ENCODE data around the gene IGHMBP2. TPM values are rescaled to one million over a fixed set of nuclear protein-coding genes. Genes with fewer than 3 reads are reported as not detected.

The IGHMBP2 gene
- total and polyA plus RNA-seq, 2 of the 8 experiments (the other 6 are each of a cell fraction or from before 2014, with no cell fraction given) = 8.4 to 17.6 TPM

- no peak overlapping the region for H3K4ac ChIP-seq (replicated peaks; ENCODE audit: insufficient read length, low read depth, low read length)
- H3K4me1 ChIP-seq (replicated peaks in 1 of 4; ENCODE audit: control insufficient read depth in 3 of 4, insufficient read depth in 4 of 4, low read length in 3 of 4) = no peaks in the 10 kb centered on the region
- 88% methylated on average over 12 of the region's 12 CpGs; no CpG with 5 or more reads in 1 of the 2 experiments for WGBS, 2 experiments (ENCODE audit: extremely low coverage in 1 of 2, insufficient coverage in 1 of 2, insufficient read length in 1 of 2, insufficient replicate concordance in 2 of 2, low coverage in 1 of 2, low lambda C conversion rate in 2 of 2, missing lambda C conversion rate in 1 of 2)
- no peak overlapping the region for H4K91ac ChIP-seq (replicated peaks; ENCODE audit: insufficient read length, low read length)
- no peak overlapping the region for H2BK20ac ChIP-seq (ENCODE audit: low read length)
- no peak overlapping the region for H4K8ac ChIP-seq (ENCODE audit: extremely low read depth, insufficient read depth, low read length)
- H3K4me3 ChIP-seq (ENCODE audit: extremely low read depth in 1 of 4, insufficient read depth in 2 of 4, low read depth in 3 of 4, low read length in 4 of 4) = no peak overlapping the region
- H2BK120ac ChIP-seq (replicated peaks; ENCODE audit: low read depth, low read length) = no peak overlapping the region
- H3K4me2 ChIP-seq (ENCODE audit: insufficient read depth in 1 of 2, low read depth in 2 of 2, low read length in 2 of 2) = no peak overlapping the region
- H3K9ac ChIP-seq (replicated peaks in 1 of 4; ENCODE audit: extremely low read depth in 1 of 4, low read depth in 3 of 4, low read length in 3 of 4) = no peak overlapping the region
- DNase-seq (ENCODE audit: low read depth in 1 of 2, low spot score in 2 of 2) (no peak), FAIRE-seq (no peak)
- H3K56ac ChIP-seq (replicated peaks; ENCODE audit: insufficient read length, low read depth, low read length) = no peak overlapping the region
- no peak overlapping the region for H2AK5ac ChIP-seq (ENCODE audit: low read depth, low read length)
- H2AFZ ChIP-seq (ENCODE audit: low read length) = no peak overlapping the region
- H2BK5ac ChIP-seq (ENCODE audit: low read depth, low read length) = no peak overlapping the region
- H3K27ac ChIP-seq (ENCODE audit: low read depth, low read length) = no peak overlapping the region
- no peaks in the 10 kb centered on the region for H3K79me2 ChIP-seq (ENCODE audit: control insufficient read depth in 1 of 2, insufficient read depth in 2 of 2, low read length in 2 of 2)
- POLR2A ChIA-PET (ENCODE audit: partially characterized antibody) = no interaction called here
- H3K27me3 ChIP-seq (replicated peaks in 1 of 4; ENCODE audit: control insufficient read depth in 3 of 4, extremely low read depth in 1 of 4, insufficient read depth in 3 of 4, low read length in 3 of 4) = no peaks in the 10 kb centered on the region
- H2BK12ac ChIP-seq (ENCODE audit: low read depth, low read length) = no peak overlapping the region
- no peaks in the 10 kb centered on the region for H3K79me1 ChIP-seq (ENCODE audit: low read depth, low read length)
- H3K18ac ChIP-seq (ENCODE audit: extremely low read depth, low read length) = no peak overlapping the region
- H3K36me3 ChIP-seq (ENCODE audit: control insufficient read depth in 2 of 4, insufficient read depth in 4 of 4, low read length in 3 of 4) = peaks cover 4 to 31% (median 15%) of the 10 kb centered on the region in 4 experiments; a peak in 6 of 8 replicates
- H4K20me1 ChIP-seq (replicated peaks in 1 of 2; ENCODE audit: control insufficient read depth in 1 of 2, insufficient read depth in 2 of 2, low read length in 2 of 2) = peaks cover 0 to 3% of the 10 kb centered on the region in 2 experiments
- CTCF ChIA-PET (ENCODE audit: partially characterized antibody) = interaction anchor here (0.5 to 1.1 kb wide), 4 partner anchors 22 to 293 kb away, joined by 3 to 4 read pairs (median 3); no protein-coding TSS in a partner anchor
- peaks cover 11% of the 10 kb centered on the region in 2 experiments; a peak in 3 of 4 replicates for H3K9me3 ChIP-seq (ENCODE audit: insufficient read depth in 2 of 2, low read depth in 1 of 2, low read length in 1 of 2)
- H3K23ac ChIP-seq (ENCODE audit: insufficient read length) = no peak overlapping the region
- H3K23me2 ChIP-seq (ENCODE audit: low read depth, low read length) = no peaks in the 10 kb centered on the region
- no peak overlapping the region for H4K5ac ChIP-seq (ENCODE audit: insufficient read length, low read depth, low read length)
- H2BK15ac ChIP-seq (ENCODE audit: low read length) = no peak overlapping the region
- H3K14ac ChIP-seq (ENCODE audit: insufficient read length) = no peak overlapping the region
- TF ChIP-seq EP300 (IDR thresholded peaks at IDR 0.05; ENCODE audit: borderline replicate concordance in 1 of 2, low read depth in 2 of 2, low read length in 2 of 2) (no peak), USF2 (IDR thresholded peaks at IDR 0.05; ENCODE audit: low read length) (no peak), CREB1 (IDR thresholded peaks at IDR 0.05) (no peak), TAF7 (optimal IDR thresholded peaks at IDR 0.05; ENCODE audit: borderline replicate concordance, low read depth, low read length) (no peak)
These were observed 23.8 kb downstream of the IGHMBP2 start for GRCh38 chr11:68927280-68928135.

Data from H1 (cell line).